GM21526 (cell line): ENCODE measurements around the gene LHFPL3.

Experiments used
- ATAC-seq: cut with Tn5 transposase; IDR thresholded peaks from one replicate; pipeline ENCODE4 v1.9.1; 2021; ENCODE audit warnings: moderate library complexity; ENCODE audit not compliant: unreplicated experiment, low FRiP score

The LHFPL3 gene

GRCh38 chr7:104826135-104826534 lies 497.7 kb downstream of the LHFPL3 start:
- ATAC-seq: no peak

DNA sequence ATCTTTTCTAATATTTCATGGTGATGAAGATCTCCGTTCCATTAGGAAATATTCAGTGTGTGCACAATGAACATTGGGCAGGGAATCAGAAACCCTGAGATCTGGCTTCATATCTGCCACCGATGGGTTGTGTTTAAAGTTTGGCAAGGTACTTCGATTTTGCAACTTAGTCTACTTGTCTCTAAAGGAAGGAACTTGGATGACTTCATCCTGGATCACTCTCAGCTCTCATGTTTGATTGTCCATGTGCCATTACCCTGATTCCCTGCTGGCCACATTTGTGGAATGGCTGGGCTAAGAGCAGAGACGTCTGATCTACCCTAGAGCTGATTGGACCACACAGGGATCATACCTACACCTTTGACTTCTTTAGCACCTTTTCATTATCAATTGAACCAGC lies 508.6 kb downstream of the LHFPL3 start:
- ATAC-seq: no peak

- ATAC-seq: no peak
These were observed 510.3 kb downstream of the LHFPL3 start for GRCh38 chr7:104838537-104839299.

DNA sequence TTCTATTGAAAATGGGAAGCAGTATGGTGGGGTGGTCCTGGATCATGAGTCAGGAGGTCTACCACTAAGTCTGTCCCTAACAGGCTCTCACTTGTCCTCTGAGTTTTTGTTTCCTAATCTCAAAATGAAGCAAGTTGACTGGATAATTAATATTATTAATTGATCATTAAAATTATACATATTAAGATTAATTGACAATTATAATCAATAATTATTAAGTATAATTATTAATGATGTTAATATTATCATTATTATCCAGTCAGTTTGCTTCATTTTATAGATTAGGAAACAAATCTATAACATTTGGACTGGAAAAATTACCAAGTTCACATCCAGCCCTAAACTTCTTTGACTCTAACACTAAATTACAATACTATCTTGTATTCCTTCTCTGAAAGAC lies 511.4 kb downstream of the LHFPL3 start:
- ATAC-seq: no peak

- ATAC-seq: no peak
These were observed 513.4 kb downstream of the LHFPL3 start for GRCh38 chr7:104841798-104842197.

DNA sequence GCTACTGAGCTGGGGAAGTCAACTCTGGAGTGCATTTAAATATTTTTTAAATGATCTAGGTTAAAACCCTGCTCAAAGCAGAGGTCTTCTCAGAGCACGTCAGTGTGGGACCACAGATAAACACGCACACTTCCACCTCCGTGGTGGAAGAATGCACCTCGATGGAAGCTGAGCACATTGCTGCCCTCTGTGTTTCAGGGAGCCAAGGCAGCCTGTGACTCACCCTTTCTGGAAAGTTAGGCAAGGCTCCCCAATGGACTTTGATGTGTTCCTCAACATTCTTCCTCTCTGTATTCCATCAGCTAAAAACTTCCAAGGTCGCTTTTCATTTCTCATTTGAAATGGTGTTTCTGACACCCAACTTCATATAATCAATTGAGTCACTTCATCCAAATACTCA lies 514.8 kb downstream of the LHFPL3 start:
- ATAC-seq: no peak

DNA sequence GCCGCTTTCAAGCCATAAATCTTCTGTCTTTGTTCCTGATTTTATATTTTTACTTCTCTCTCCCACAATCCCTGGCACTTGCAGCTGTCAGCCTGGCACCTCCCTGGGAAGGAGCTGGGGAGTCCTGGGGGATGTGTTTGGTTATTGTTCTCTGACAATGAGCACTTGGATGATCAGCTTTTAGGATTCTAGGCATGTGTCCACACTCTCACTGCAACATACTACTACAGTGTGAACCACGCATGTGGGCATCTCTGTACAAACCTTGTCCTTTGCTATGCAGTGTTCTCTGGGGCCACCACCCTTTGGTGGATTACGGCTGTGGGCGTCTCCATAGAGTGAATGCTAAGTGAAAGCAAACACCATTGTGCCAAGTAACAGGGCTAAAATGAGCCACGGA lies 517.2 kb downstream of the LHFPL3 start:
- no peak for ATAC-seq

DNA sequence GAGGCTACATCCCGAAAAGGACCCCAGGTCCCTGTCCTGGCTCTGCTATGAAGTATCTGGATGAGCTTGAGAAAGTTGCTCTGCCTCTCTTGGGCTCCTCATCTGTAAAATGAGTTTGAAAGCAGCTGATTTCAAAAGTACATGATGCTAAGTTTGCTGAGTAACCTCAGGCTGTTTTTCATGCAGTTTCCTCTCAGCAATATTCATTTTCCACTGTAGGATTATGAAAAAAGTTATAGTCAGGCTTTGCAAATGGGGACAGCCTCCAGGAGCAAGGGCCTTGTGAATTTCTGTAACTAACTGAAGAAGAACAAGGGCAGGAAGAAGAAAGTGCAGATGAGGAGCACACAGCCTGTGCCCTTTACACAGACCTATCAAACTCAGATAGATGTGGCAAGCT lies 518.3 kb downstream of the LHFPL3 start:
- ATAC-seq: no peak

DNA sequence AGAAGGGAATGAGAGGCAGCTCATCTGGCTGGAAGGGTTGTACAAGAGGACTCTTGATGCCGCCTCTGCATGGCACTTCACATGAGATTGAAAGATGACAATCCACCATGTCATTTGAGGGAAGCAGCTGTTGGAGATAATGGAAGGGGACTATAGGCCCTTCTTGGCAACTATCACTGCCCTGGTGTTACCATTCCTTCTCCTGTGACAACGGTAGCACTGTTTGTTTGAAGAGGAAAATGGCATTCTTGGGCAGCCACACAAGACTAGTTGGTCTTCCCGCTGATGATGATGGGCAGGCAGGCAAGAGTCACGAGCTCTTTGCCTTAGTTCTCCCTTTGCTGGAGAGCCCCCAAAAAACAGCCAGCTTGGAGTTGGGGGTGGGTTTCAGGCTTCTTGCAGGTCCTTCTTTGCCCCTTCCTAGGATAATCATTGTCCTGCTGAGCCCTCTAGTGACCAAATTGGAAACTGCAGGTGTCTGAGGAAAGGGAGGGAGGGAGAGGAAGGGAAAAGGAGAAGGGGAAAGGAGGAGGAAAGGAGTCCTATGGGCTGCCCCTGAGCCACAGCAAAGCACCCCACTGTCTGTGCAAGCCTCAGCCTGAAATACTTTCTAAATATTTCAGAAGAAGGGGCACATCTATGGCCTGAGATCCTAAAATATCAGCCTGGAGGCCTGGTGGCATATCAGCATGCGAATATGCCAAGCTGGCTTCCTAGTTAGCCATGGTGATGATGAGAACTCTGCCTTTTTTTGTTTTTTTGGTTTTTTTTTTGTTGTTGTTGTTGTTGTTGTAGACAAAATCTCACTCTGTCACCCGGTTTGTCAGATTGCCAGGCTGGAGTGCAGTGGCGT lies 520.0 kb downstream of the LHFPL3 start:
- no peak for ATAC-seq

- no peak for ATAC-seq
These were observed 522.0 kb downstream of the LHFPL3 start for GRCh38 chr7:104850374-104850773.

DNA sequence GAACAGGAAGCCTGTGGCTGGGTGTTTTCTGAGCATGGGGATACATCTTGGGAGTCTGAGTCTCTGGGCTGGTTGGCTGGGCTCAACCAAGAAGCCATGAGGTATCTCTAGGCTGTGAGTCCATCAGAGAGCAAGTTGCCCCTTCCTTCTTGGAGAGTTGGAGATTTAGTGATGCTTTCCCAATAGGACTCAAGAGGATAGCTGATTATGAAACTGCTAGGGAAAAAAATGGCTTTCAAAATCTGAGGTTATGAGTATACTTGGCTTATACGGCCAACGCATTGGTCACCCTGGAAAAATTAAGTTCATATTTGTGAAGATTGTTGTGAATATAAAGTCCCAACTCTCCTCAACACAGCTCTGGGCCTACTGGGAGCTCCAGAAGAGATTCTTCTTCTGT lies 522.9 kb downstream of the LHFPL3 start:
- ATAC-seq: no peak

GRCh38 chr7:104852386-104852785 lies 524.0 kb downstream of the LHFPL3 start:
- no peak for ATAC-seq

GRCh38 chr7:104855861-104856260 lies 527.5 kb downstream of the LHFPL3 start:
- ATAC-seq: no peak

- ATAC-seq: no peak
These were observed 529.3 kb downstream of the LHFPL3 start for GRCh38 chr7:104857458-104858425.

DNA sequence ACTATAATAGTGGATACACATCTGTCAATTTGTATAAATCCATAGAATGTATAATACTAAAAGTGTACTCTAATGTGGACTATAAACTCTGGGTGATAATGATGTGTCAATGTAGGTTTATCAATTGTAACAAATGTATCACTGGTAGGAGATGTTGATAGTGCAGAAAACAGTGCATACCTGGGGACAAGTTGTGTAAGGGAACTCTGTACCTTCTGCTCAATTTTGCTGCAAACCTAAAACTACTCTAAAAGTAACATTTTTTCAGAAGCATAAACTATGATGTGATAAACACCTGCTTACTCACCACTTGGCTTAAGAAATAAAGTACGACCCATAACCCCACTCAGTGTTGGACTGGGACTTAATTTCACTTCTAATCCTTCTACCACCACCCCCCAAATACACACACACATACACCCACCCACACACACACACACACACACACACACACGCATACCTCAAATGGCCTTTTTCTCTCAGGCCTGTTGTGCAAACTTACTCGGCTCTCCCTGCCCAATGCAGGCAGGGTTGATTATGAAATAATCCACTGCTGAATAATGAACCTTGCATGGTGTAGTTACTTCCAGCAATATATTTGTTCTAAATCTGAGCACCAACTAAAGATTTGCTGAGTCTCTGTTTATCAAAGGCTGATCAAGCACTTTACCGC lies 531.5 kb downstream of the LHFPL3 start:
- no peak for ATAC-seq

DNA sequence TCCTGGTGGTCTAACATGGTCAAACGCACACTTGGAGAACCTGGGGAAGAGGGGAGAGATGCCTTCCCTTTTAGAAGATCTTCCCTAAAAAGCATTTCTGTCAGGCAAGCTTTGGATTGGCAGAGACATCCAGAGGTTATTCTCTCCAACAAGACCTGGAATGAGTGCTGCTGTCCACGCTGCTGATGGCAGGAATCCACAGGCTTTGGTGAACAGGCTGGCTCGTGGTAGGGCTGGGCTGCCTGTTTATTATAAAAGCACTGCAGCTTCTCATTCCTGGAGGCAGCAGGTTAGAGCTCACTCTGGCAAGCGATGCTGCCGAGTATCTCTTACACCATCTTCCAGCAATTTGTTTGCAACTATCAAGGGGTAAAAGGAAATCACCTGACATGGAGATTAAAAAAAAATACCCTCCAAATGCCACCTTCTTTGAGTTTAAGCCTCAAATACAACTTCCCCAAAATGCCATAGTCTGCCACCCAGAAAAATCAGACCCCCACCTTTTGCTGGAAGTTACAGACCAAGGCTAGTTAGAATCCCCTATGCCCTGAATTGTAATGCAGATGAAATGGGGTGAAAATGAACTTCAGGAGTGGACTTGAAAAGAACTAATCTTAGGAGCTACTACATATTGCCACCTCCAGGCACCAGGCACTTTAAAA lies 533.5 kb downstream of the LHFPL3 start:
- no peak for ATAC-seq

GRCh38 chr7:104862719-104863118 lies 534.3 kb downstream of the LHFPL3 start:
- ATAC-seq: no peak

DNA sequence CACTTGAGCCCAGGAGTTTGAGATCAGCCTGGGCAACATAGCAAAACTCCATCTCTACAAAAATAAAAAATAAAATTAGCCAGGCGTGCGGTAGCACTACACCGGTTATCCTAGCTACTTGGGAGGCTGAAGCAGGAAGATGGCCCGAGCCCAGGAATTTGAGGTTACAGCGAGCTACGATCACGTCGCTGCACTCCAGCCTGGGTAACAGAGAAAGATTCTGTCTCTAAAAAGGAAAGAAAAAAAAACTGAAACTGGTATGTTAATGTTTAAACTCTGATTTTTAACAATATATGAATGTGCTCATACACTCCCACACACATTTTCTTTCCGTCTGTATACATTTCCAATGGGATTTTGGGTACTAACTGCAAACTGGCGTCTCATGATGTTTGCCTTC lies 545.0 kb downstream of the LHFPL3 start:
- no peak for ATAC-seq

DNA sequence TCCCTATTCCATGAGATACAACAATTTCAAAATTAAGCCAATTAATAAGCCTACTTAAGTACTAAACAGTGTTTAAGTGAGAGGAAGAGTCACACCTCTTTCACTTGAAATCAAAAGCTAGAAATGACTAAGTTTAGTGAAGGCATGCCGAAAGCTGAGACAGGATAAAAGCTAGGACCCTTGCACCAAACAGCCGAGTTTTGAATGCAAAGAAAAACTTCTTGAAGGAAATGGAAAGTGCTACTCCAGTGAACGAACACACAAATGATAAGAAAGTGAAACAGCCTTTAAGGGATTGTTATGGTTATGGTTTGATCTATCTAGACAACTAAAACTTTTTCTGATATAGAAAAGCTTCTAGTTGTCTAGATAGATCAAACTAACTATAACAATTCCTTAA lies 550.2 kb downstream of the LHFPL3 start:
- ATAC-seq: peak; percentile 85

GRCh38 chr7:104883248-104883717 lies 554.9 kb downstream of the LHFPL3 start:
- ATAC-seq: no peak
